Measurements from ENCODE around the gene DAW1. TPM values are rescaled to one million over a fixed set of nuclear protein-coding genes. Genes with fewer than 3 reads are reported as not detected.
"Not testable (repeated sequence)": the region's sequence is repeated elsewhere in the genome, so short reads cannot be mapped to it uniquely, and the experiment has no call there.

The DAW1 gene
- total RNA-seq, 1 donor, result not detected

DNA sequence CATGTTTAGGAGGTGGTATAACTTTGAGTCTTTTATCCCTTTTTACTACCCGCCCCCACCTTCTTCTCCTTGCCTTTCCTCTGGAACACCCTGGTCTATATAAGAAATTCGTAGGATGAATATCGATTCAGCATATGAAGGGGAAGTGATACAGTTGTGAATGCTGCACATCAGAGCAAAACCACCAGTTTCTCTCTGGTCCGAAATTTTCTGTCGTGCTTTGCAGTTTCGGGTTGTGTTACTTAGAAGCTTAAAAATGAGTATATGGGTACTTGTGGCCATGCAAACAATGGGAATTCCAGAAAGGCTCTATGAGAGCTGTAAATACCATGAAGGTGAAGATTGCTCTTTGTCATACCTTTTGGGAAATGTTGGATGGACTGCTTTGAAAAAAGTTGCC lies 60.6 kb downstream of the DAW1 start:
- no peaks in the 10 kb centered on the region for H3K4me1 ChIP-seq (ENCODE audit: insufficient read depth, low read length)
- H3K27me3 ChIP-seq (ENCODE audit: insufficient read depth, low read length), result no peaks in the 10 kb centered on the region
- no peaks in the 10 kb centered on the region for H3K9me3 ChIP-seq (ENCODE audit: low read depth, low read length)

GRCh38 chr2:227932403-227932802 lies 61.0 kb downstream of the DAW1 start:
- Histone ChIP-seq H3K4me1 (ENCODE audit: insufficient read depth, low read length) (no peaks in the 10 kb centered on the region), H3K9me3 (ENCODE audit: low read depth, low read length) (no peaks in the 10 kb centered on the region), H3K27me3 (ENCODE audit: insufficient read depth, low read length) (no peaks in the 10 kb centered on the region), H3K4me3 (ENCODE audit: low read length) (no peak overlapping the region)

More for the DNA sequence above, 60.6 kb downstream of the DAW1 start:
- no peak overlapping the region for H3K4me3 ChIP-seq (ENCODE audit: low read length)

- Histone ChIP-seq H3K27me3 (ENCODE audit: insufficient read depth, low read length) (no peaks in the 10 kb centered on the region), H3K4me1 (ENCODE audit: insufficient read depth, low read length) (no peaks in the 10 kb centered on the region), H3K4me3 (ENCODE audit: low read length) (no peak overlapping the region), H3K9me3 (ENCODE audit: low read depth, low read length) (no peaks in the 10 kb centered on the region)
These were observed 62.5 kb downstream of the DAW1 start for GRCh38 chr2:227933884-227934283.

- H3K4me3 ChIP-seq (ENCODE audit: low read length); H3K27me3 ChIP-seq (ENCODE audit: insufficient read depth, low read length); H3K9me3 ChIP-seq (ENCODE audit: low read depth, low read length); H3K4me1 ChIP-seq (ENCODE audit: insufficient read depth, low read length): not testable (repeated sequence)
These were observed 64.8 kb downstream of the DAW1 start for GRCh38 chr2:227936249-227936648.

DNA sequence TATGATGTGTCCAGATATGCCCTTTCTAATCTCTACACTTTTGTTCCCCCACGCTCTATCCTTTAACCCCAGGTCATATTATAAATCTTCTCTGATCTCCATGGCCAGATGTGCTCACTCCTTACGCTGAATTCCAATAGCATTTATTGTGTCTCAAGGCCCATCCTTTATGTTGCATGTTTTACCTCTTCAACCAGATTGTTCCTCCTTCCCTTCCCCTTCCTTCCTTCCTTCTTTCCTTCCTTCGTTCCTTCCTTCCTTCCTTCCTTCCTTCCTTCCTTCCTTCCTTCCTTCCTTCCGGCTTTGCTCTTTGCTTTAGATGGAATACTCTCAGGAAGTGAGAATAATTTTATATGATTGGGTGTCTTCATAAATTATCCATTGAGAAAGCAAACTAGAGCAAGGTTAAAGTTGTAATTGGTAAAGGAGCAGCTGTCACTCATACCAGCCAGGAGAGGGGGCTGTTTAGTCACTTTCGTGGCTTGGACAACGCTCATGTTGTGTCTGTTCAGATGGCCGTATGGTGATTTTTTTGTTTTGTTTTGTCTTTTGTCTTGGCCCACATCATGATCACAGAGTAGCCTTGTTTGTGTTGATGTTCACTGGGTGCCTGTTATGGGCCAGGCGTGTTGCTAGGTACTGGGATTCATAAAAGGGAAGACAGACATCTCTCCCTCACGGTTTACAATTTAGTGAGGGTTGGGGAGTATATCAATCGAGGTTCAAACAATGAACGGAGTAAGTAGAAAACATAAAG lies 68.0 kb downstream of the DAW1 start:
- H3K9me3 ChIP-seq (ENCODE audit: low read depth, low read length), result no peaks in the 10 kb centered on the region
- H3K4me3 ChIP-seq (ENCODE audit: low read length), result no peak overlapping the region
- no peaks in the 10 kb centered on the region for H3K27me3 ChIP-seq (ENCODE audit: insufficient read depth, low read length)
- no peaks in the 10 kb centered on the region for H3K4me1 ChIP-seq (ENCODE audit: insufficient read depth, low read length)

DNA sequence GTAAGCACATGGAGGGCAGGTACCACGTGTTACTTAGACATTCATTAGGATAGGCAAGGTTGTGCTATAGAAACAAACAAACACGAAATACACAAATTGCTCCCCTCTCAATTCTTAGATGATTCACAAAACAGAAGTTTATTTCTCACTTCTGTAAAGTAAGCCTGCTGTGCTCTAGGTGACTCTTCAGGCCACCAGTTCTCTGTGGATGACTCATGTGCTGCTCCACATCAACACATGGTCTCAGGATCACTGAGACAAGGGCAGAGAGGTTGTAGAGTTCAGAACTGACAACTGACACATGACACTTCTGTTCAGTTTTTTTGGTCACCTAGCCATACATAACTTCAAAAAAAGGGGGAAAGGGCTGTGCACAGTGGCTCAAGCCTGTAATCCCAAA lies 70.6 kb downstream of the DAW1 start:
- Histone ChIP-seq H3K9me3 (ENCODE audit: low read depth, low read length) (no peaks in the 10 kb centered on the region), H3K4me1 (ENCODE audit: insufficient read depth, low read length) (no peaks in the 10 kb centered on the region), H3K27me3 (ENCODE audit: insufficient read depth, low read length) (no peaks in the 10 kb centered on the region), H3K4me3 (ENCODE audit: low read length) (no peak overlapping the region)

DNA sequence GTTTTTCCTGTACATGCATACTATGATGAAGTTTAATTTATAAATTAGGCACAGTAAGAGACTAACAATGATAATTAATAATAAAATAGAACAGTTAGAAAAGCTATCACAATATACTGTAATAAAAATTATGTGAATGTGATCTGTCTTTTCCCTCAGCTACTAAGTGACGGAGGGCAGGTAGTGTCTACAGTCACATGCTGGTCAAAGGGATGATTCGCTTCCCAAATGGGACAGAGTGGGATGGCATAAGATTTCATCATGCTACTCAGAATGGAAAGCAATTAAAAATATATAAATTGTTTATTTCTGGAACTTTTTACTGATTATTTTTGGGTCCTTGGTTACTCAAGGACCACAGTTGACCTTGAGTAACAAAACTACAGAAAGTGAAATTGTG lies 71.5 kb downstream of the DAW1 start:
- no peaks in the 10 kb centered on the region for H3K4me1 ChIP-seq (ENCODE audit: insufficient read depth, low read length)
- no peak overlapping the region for H3K4me3 ChIP-seq (ENCODE audit: low read length)
- H3K27me3 ChIP-seq (ENCODE audit: insufficient read depth, low read length), result no peaks in the 10 kb centered on the region

DNA sequence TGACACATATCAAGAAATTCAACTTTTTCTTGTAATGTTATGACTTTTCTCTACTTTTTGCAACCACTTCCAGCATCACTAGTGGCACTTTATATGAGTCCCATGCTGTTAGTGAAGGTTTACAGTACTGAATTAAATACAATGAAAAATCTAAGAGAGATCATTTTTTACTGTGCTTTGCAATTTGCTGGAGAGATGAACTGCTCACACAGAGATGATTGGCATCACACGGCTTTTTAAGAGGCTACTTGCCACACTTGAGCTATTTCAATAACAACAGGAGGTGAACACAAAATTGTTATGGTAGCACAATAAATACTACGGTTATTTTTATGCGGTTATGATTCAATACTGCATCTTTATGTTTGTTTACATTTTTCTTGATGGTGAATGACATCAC lies 88.9 kb downstream of the DAW1 start:
- H3K9me3 ChIP-seq (ENCODE audit: low read depth, low read length), result no peaks in the 10 kb centered on the region
- no peak overlapping the region for H3K4me3 ChIP-seq (ENCODE audit: low read length)
- no peaks in the 10 kb centered on the region for H3K27me3 ChIP-seq (ENCODE audit: insufficient read depth, low read length)
- H3K4me1 ChIP-seq (ENCODE audit: insufficient read depth, low read length), result no peaks in the 10 kb centered on the region

More for the DNA sequence above, 71.5 kb downstream of the DAW1 start:
- H3K9me3 ChIP-seq (ENCODE audit: low read depth, low read length), result no peaks in the 10 kb centered on the region

- no peaks in the 10 kb centered on the region for H3K9me3 ChIP-seq (ENCODE audit: low read depth, low read length)
- H3K27me3 ChIP-seq (ENCODE audit: insufficient read depth, low read length), result no peaks in the 10 kb centered on the region
- H3K4me1 ChIP-seq (ENCODE audit: insufficient read depth, low read length), result no peaks in the 10 kb centered on the region
- no peak overlapping the region for H3K4me3 ChIP-seq (ENCODE audit: low read length)
These were observed 100.3 kb downstream of the DAW1 start for GRCh38 chr2:227971619-227972230.

- Histone ChIP-seq H3K4me3 (ENCODE audit: low read length) (no peak overlapping the region), H3K4me1 (ENCODE audit: insufficient read depth, low read length) (no peaks in the 10 kb centered on the region), H3K9me3 (ENCODE audit: low read depth, low read length) (no peaks in the 10 kb centered on the region), H3K27me3 (ENCODE audit: insufficient read depth, low read length) (no peaks in the 10 kb centered on the region)
These were observed 101.8 kb downstream of the DAW1 start for GRCh38 chr2:227973241-227973640.

Other genes starting within 250 kb of the DAW1 start
- gene SCYGR5, start 204.8 kb upstream of the DAW1 start, total RNA-seq, result not detected
- not detected for gene SLC19A3, start 153.6 kb upstream of the DAW1 start, total RNA-seq
- gene SCYGR6, start 146.9 kb upstream of the DAW1 start, total RNA-seq, result not detected
- gene SCYGR7, start 143.3 kb upstream of the DAW1 start, total RNA-seq, result not detected
- not detected for gene SCYGR8, start 125.7 kb upstream of the DAW1 start, total RNA-seq
- 130 TPM for gene CCL20, start 57.8 kb upstream of the DAW1 start, total RNA-seq

Measured in mononuclear cell (primary cell).